Upper lobe of left lung (tissue), 4 donors: Measurements from ENCODE around the gene RGS9.

ENCODE experiments used
- CTCF ChIP-seq, 6 experiments: fragments of 450-650 bp in 4 of 6; fragments of 200-600 bp in 2 of 6; sonication (generic) in 2 of 6; IDR thresholded peaks; one replicate each; pipeline ENCODE4 v1.5.1; 2016 to 2019; ENCODE audit warnings: antibody characterized with exemption in 6 of 6
- POLR2A ChIP-seq, 4 donors: fragments of 450-650 bp; IDR thresholded peaks; one replicate each; pipeline ENCODE4 v1.5.1; 2016 to 2017; ENCODE audit warnings: antibody characterized with exemption in 4 of 4, mild to moderate bottlenecking in 2 of 4

GRCh38 chr17:65155622-65156021 lies 18.5 kb downstream of the RGS9 start:
- no peak for TF ChIP-seq CTCF (IDR thresholded peaks at IDR 0.05)
- TF ChIP-seq POLR2A (IDR thresholded peaks at IDR 0.05): no peak
